ENCODE data around the gene KIT.

The KIT gene

DNA sequence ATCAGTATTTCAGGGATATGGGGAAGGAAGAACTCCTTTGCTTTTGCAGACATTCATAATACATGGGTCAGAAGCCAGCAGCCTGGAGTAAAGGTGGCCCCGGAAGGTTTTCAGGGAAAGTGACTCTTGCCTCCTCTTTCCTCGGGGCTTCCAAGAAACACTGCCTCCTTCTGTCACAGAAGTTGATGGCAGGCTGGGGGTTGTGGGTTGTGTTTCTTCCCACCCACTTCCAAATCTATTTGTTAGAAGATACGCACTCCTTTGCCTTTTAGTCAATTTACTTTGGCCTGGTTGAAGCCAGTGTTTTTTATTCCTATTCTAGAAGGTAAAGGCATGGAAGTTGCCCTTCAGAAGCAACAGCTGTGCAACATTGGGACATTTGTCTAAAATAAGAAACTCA lies 19.7 kb downstream of the KIT start:
- DNase-seq (ENCODE audit: low read depth) = no peak
- H3K4me3 ChIP-seq (ENCODE audit: control insufficient read depth, low read depth, low read length) = no peak overlapping the region
- TF ChIP-seq, protein P1, sequence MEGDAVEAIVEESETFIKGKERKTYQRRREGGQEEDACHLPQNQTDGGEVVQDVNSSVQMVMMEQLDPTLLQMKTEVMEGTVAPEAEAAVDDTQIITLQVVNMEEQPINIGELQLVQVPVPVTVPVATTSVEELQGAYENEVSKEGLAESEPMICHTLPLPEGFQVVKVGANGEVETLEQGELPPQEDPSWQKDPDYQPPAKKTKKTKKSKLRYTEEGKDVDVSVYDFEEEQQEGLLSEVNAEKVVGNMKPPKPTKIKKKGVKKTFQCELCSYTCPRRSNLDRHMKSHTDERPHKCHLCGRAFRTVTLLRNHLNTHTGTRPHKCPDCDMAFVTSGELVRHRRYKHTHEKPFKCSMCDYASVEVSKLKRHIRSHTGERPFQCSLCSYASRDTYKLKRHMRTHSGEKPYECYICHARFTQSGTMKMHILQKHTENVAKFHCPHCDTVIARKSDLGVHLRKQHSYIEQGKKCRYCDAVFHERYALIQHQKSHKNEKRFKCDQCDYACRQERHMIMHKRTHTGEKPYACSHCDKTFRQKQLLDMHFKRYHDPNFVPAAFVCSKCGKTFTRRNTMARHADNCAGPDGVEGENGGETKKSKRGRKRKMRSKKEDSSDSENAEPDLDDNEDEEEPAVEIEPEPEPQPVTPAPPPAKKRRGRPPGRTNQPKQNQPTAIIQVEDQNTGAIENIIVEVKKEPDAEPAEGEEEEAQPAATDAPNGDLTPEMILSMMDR (conservative IDR thresholded peaks at IDR 0.05; ENCODE audit: control insufficient read depth, insufficient read depth, low read depth, low read length) = no peak

DNA sequence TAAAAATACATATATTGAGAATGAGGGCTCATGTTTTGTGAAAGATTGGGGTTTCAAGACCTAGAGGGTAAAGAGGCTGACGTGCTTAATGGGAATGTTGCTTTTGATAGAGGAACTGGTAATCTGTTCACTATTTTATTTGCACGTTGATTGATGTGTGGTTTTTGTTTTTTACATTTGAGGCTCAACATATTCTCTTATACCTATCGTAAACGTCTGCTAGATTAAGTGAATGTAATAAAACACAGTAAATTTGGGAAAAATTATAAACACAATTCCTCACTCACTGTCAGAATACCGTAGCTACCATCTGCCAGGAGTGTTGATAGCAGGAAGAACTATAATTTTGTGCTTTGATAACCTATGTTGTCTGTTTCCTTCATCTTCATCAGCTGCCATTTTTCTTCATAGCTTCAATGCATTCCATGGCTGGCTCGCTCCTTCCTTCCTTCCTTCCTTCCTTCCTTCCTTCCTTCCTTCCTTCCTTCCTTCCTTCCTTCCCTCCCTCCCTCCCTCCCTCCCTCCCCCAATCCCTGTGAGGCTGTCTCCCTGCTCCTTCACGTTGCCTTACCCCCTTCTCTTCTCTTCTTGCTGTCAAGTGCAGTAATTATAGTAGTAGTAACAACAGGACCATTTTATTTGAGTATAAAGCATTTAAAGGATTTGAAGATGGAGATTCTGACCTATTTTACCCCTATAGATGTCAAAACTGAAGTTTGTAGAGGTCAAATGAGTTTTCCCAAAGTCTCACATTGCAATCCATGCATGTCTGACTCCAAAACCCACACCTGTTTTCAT lies 20.3 kb downstream of the KIT start:
- no peak overlapping the region for H3K4me3 ChIP-seq (ENCODE audit: control insufficient read depth, low read depth, low read length)
- TF ChIP-seq, protein P1 (conservative IDR thresholded peaks at IDR 0.05; ENCODE audit: control insufficient read depth, insufficient read depth, low read depth, low read length) = no peak
- no peak for DNase-seq (ENCODE audit: low read depth)

DNA sequence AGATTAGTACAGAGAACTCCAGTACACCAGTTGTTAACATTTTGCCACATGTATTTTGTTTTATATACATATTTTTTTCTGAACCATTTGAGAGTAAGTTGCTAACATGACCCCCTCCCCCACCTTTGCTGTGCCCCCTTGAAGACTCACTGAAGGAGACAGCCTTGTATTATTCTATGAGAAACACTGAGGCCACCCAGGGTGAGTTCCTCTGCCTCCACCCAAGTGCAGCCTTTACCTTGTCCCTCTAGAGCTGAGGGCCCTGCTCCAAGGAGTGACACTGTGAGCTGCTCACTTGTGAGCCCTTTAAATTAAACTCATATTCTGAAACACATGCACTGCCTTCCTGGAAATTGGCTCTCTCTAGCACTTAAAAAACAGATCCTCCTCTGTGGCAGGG lies 21.1 kb downstream of the KIT start:
- TF ChIP-seq, protein P1 (conservative IDR thresholded peaks at IDR 0.05; ENCODE audit: control insufficient read depth, insufficient read depth, low read depth, low read length) = no peak

DNA sequence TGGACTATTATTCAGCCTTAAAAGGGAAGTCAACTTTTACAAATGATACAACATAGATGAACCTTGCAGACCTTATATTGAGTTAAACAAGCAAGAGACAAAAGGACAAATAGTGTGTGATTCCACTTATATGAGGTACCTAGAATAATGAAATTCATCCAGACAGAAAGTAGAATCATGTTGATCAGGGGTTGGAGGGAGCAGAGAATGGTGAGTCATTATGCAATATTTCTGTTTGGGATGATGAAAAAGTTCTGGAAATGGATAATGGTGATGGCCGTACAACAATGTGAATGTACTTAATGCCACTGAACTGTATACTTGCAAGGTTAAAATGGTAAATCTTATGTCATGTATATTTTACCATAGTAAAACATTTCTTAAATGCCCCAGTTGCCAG lies 22.1 kb downstream of the KIT start:
- H3K4me3 ChIP-seq (ENCODE audit: control insufficient read depth, low read depth, low read length) = no peak overlapping the region
- TF ChIP-seq, protein P1 (conservative IDR thresholded peaks at IDR 0.05; ENCODE audit: control insufficient read depth, insufficient read depth, low read depth, low read length) = no peak
- no peak for DNase-seq (ENCODE audit: low read depth)

More for the DNA sequence above, 21.1 kb downstream of the KIT start:
- no peak overlapping the region for H3K4me3 ChIP-seq (ENCODE audit: control insufficient read depth, low read depth, low read length)
- no peak for DNase-seq (ENCODE audit: low read depth)

DNA sequence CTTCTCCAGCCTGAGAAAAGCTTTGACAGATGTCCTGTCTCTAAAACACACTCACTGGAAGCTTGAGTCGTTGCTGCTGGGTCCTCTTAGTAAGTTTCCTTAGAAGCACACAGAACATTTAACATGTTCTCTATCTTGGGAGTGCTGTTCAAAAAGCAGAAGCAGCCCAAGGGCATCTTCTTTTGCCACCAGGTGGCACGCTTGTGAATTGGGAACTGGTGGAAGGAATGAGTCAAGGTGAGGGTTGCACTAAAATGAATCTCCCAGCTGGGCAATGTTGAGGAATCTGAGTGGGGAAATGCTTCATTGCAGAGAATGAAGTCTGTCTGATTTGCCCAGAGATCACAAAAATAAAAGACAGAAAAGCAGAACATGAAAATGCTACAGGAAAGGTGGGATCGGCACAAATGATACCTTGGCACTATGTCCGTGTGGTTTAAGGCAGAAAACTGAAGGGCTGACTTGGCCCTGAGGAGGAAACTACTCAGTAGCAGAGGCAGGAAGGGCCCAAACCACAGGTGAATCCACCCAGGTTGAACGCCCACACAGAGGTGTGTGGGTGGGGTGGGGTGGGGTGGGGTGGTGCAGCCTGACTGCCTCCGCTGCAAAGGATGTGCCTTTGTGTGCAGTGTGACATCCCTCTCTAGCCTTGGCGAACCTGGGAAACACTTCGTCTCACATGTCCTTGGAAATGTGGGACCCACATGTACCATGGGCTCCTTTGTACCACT lies 26.0 kb downstream of the KIT start:
- H3K4me3 ChIP-seq (ENCODE audit: control insufficient read depth, low read depth, low read length) = no peak overlapping the region
- TF ChIP-seq, protein P1 (conservative IDR thresholded peaks at IDR 0.05; ENCODE audit: control insufficient read depth, insufficient read depth, low read depth, low read length) = peak; percentile 34
- peak; percentile 18 for DNase-seq (ENCODE audit: low read depth)

DNA sequence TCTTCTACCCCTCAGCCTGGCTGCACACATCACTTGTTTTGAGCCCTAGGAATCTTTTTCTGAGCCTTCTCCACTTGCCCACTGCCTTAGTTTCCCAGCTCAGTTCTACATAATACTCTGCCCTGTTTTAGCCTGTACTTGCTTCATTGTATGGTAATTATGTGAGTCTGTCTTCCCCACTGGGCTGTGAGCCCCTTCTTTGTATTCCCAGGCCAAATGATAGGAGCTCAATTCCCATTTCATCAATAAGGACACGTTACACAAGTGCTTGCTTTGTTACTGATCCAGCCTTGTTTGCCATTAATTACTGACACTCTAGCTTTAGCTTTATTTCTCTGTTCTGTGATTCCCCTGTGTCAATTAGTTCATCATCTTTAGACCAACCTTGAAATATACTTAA lies 28.1 kb downstream of the KIT start:
- TF ChIP-seq, protein P1 (conservative IDR thresholded peaks at IDR 0.05; ENCODE audit: control insufficient read depth, insufficient read depth, low read depth, low read length) = no peak
- H3K4me3 ChIP-seq (ENCODE audit: control insufficient read depth, low read depth, low read length) = no peak overlapping the region
- DNase-seq (ENCODE audit: low read depth) = no peak
